GM15510 (cell line): Measurements from ENCODE around the gene ANKUB1.

Experiments
- POLR2A ChIP-seq: IDR thresholded peaks from 3 replicates; pipeline ENCODE4 v1.6.1; 2011; ENCODE audit warnings: borderline replicate concordance; ENCODE audit not compliant: insufficient read length; ENCODE audit errors: extremely low read depth

Gene ANKUB1

GRCh38 chr3:149713730-149714654, 78.4 kb downstream of the ANKUB1 start:
- TF ChIP-seq POLR2A = no peak
